Neuronal stem cell (in vitro differentiated cells): ENCODE data around the gene PUM2.

Source experiments
- DNase-seq: peaks from one replicate; pipeline ENCODE4 v3.0.0-alpha.2; 2013; ENCODE audit warnings: low spot score
- H2AFZ ChIP-seq: one replicate; pipeline ENCODE4 v1.6.1; 2013; ENCODE audit warnings: mild to moderate bottlenecking, low read length, inconsistent platforms
- H2AK5ac ChIP-seq: 2 replicates; pipeline ENCODE4 v1.6.1; 2013; ENCODE audit warnings: low read depth, mild to moderate bottlenecking, inconsistent platforms, low read length, moderate library complexity, mixed read lengths
- H2BK120ac ChIP-seq: 2 replicates; pipeline ENCODE4 v1.6.1; 2013; ENCODE audit warnings: low read depth, mild to moderate bottlenecking, inconsistent platforms, low read length, moderate library complexity, mixed read lengths
- H2BK12ac ChIP-seq: one replicate; pipeline ENCODE4 v1.6.1; 2013; ENCODE audit warnings: low read length, inconsistent platforms
- H2BK15ac ChIP-seq: 2 replicates; pipeline ENCODE4 v1.6.1; 2013; ENCODE audit warnings: mild to moderate bottlenecking, low read length, inconsistent platforms, mixed read lengths
- H2BK5ac ChIP-seq: one replicate; pipeline ENCODE4 v1.6.1; 2013; ENCODE audit warnings: inconsistent platforms, mild to moderate bottlenecking, low read length, moderate library complexity
- H3K14ac ChIP-seq: one replicate; pipeline ENCODE4 v1.6.1; 2013; ENCODE audit warnings: low read length, inconsistent platforms
- H3K18ac ChIP-seq: 2 replicates; pipeline ENCODE4 v1.6.1; 2013; ENCODE audit warnings: low read length, inconsistent platforms
- H3K23ac ChIP-seq: 2 replicates; pipeline ENCODE4 v1.6.1; 2013; ENCODE audit warnings: low read depth, mild to moderate bottlenecking, mixed read lengths, low read length, inconsistent platforms; ENCODE audit not compliant: poor library complexity
- H3K27ac ChIP-seq: replicated peaks from 3 replicates; pipeline ENCODE4 v1.5.1; 2013; ENCODE audit warnings: low read length, inconsistent platforms
- H3K27me3 ChIP-seq, 3 experiments: 2 replicates each; pipeline ENCODE4 v1.6.1; 2013; ENCODE audit warnings: low read length in 3 of 3, mild to moderate bottlenecking in 2 of 3, inconsistent platforms in 1 of 3, low read depth in 1 of 3, mixed read lengths in 1 of 3, moderate library complexity in 1 of 3; ENCODE audit not compliant: control insufficient read depth in 3 of 3, insufficient read depth in 3 of 3
- H3K36me3 ChIP-seq, 2 donors: replicated peaks in 1 of 2; 2 replicates each; pipeline ENCODE4 v1.6.1; 2013; ENCODE audit warnings: low read length in 2 of 2; ENCODE audit not compliant: control insufficient read depth in 2 of 2, insufficient read depth in 2 of 2
- H3K4ac ChIP-seq: 2 replicates; pipeline ENCODE4 v1.6.1; 2013; ENCODE audit warnings: inconsistent platforms, mild to moderate bottlenecking, low read length, moderate library complexity
- H3K4me1 ChIP-seq, 2 donors: 1 replicate in 1 of 2; 2 replicates in 1 of 2; pipeline ENCODE4 v1.6.1; 2013; ENCODE audit warnings: low read length in 2 of 2, low read depth in 1 of 2; ENCODE audit not compliant: control insufficient read depth in 2 of 2, insufficient read depth in 1 of 2
- H3K4me2 ChIP-seq: one replicate; pipeline ENCODE4 v1.6.1; 2013; ENCODE audit warnings: mild to moderate bottlenecking, low read length, inconsistent platforms; ENCODE audit not compliant: insufficient read depth, poor library complexity, severe bottlenecking
- H3K4me3 ChIP-seq, 2 donors: 2 replicates each; pipeline ENCODE4 v1.5.1; 2013; ENCODE audit warnings: low read length in 2 of 2, mild to moderate bottlenecking in 2 of 2, inconsistent platforms in 1 of 2, moderate library complexity in 1 of 2
- H3K79me1 ChIP-seq: one replicate; pipeline ENCODE4 v1.6.1; 2013; ENCODE audit warnings: low read depth, mild to moderate bottlenecking, inconsistent platforms, low read length, moderate library complexity
- H3K9ac ChIP-seq: one replicate; pipeline ENCODE4 v1.6.1; 2013; ENCODE audit warnings: mild to moderate bottlenecking, low read depth, low read length, inconsistent platforms; ENCODE audit not compliant: poor library complexity
- H3K9me3 ChIP-seq, 2 donors: replicated peaks in 1 of 2; 2 replicates each; pipeline versions ENCODE3 to v1.6.1; 2013; ENCODE audit warnings: low read length in 2 of 2, mild to moderate bottlenecking in 2 of 2, inconsistent platforms in 1 of 2, low read depth in 1 of 2, mixed read lengths in 1 of 2, moderate library complexity in 1 of 2; ENCODE audit not compliant: control insufficient read depth in 2 of 2, insufficient read depth in 1 of 2
- H4K8ac ChIP-seq: one replicate; pipeline ENCODE4 v1.6.1; 2013; ENCODE audit warnings: low read depth, mild to moderate bottlenecking, inconsistent platforms, low read length, moderate library complexity
- H4K91ac ChIP-seq: one replicate; pipeline ENCODE4 v1.6.1; 2013; ENCODE audit warnings: low read length, low read depth, mild to moderate bottlenecking, inconsistent platforms; ENCODE audit not compliant: poor library complexity
- WGBS, 2 donors: extraction: QIAGEN DNeasy Blood & Tissue Kit; methylation state at CpG; one replicate each; pipeline ENCODE4 v1.1.7; 2013; ENCODE audit warnings: missing lambda C conversion rate in 2 of 2, mixed read lengths in 1 of 2; ENCODE audit not compliant: insufficient read length in 2 of 2, insufficient replicate concordance in 1 of 2; ENCODE audit errors: extremely low coverage in 2 of 2; 5-methylcytosine and 5-hydroxymethylcytosine counted together

The PUM2 gene

DNA sequence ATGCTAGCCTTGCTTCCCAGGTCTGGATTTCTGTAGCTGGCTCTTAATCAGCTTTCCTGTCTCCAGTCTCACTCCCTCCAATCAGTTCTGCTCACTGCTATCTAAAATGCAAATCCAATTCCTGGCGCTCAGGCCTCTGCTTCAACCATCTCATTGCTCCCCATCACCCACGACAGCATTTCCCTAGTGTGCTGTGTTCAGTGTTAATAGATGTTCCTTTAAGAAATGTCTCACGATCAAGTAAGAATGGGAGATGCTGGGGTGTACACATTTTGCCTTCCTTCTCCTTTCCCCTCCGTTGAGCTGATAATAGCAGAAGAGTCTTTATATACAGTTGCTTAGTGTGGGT, 1.6 kb upstream of the PUM2 start:
- Histone ChIP-seq H3K4me1 (peaks cover 18 to 21% of the 10 kb centered on the region in 2 donors), H3K9ac (no peak overlapping the region), H3K9me3 (no peaks in the 10 kb centered on the region), H3K14ac (no peak overlapping the region), H2BK120ac (no peak overlapping the region), H3K23ac (no peak overlapping the region), H3K27ac (no peak overlapping the region), H2BK12ac (no peak overlapping the region), H3K4ac (no peak overlapping the region), H3K18ac (no peak overlapping the region), H3K79me1 (no peaks in the 10 kb centered on the region), H3K36me3 (peaks cover 0 to 18% of the 10 kb centered on the region in 2 donors), H3K4me2 (no peak overlapping the region), H3K4me3 (peak overlapping the region in 1 of 2 donors; percentile 94), H3K27me3 (no peaks in the 10 kb centered on the region), H2BK15ac (no peak overlapping the region), H4K8ac (no peak overlapping the region), H2BK5ac (no peak overlapping the region), H4K91ac (no peak overlapping the region), H2AK5ac (no peak overlapping the region), H2AFZ (peak overlapping the region; percentile 81)
- DNase-seq, result no peak
- WGBS, 2 donors, result no CpG with 5 or more reads among the region's 4 CpGs

DNA sequence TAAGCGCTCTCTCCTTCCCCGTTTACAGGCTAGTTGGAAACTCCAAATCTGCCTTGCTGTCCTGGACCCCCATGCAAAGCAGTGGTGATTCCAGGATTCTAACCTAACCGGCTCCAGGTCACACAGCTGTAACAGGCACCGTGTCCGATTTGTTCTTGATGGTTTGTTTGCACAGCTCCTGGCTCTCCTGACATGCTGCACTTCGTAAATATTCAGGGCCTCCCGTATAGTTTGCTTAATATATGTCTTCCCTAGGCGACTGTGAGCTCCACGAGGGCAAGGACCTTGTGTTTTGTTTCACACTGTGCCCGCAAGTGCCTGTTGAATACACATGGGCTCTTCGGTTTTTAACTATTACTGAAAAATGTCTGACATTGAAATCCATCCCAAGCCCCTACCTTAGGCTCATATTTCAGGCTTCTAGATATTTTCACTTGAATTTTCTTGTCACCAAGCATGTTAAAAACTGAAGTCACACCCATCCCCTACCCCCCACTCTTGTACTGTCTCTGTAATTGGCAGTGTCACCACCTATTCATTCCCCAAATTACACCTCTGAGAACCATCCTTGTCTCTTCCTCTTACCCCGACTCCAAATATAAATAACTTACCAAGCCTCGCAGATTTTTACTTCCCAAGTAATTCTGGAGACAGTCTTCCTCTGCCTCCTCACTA, 1.0 kb upstream of the PUM2 start:
- Histone ChIP-seq H2AFZ (peak overlapping the region; percentile 81), H3K27ac (peak overlapping the region; percentile 97), H4K91ac (peak overlapping the region; percentile 4), H2BK12ac (no peak overlapping the region), H2BK120ac (no peak overlapping the region), H3K79me1 (no peaks in the 10 kb centered on the region), H3K4me2 (peak overlapping the region; percentile 70), H3K27me3 (no peaks in the 10 kb centered on the region), H3K4me1 (peaks cover 18 to 21% of the 10 kb centered on the region in 2 donors), H3K9ac (peak overlapping the region; percentile 89), H4K8ac (no peak overlapping the region), H2BK15ac (peak overlapping the region; percentile 0), H2BK5ac (peak overlapping the region; percentile 99), H3K9me3 (no peaks in the 10 kb centered on the region), H3K4ac (no peak overlapping the region), H3K23ac (no peak overlapping the region), H3K14ac (no peak overlapping the region), H3K18ac (peak overlapping the region; percentile 97), H2AK5ac (no peak overlapping the region), H3K4me3 (peak overlapping the region; percentile 83 to 94), H3K36me3 (peaks cover 0 to 23% of the 10 kb centered on the region in 2 donors)
- DNase-seq, result no peak
- WGBS, 2 donors, result 100% methylated on average over 1 of the region's 13 CpGs; no CpG with 5 or more reads in 1 of the 2 donors

DNA sequence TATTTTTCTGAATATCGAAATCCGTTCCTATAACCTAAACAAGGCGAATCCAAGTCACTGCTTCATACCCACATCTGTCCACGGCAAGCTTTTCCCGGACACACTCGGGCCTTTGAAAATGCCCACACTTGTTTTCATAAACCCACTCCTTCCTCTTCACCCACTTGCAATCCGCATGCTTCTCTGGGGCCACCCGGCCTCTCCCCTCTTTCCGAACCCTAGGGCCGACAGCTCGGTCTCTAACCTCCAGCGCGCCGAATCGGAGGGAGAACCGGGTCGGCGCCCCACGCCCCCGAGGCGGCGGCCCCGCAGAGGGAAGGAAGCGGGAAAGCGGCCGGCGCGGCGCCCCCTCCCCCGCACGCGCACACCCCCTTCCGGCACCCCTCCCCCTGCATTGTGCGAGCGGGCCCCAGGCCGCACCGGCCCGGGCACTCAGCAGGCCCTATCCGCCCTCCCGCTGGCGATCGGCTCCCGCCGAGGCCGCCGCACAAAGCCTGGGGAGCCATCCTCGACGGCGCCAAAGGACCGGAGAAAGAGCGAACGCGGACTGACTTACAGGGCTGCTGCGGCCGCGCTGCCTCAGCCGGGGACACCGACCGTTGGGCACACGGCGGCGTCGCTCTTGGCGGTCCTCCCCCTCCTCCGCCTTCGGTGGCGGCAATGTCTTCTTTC, 467 bp downstream of the PUM2 start:
- H4K8ac ChIP-seq, result no peak overlapping the region
- H4K91ac ChIP-seq, result peak overlapping the region; percentile 96
- H2BK15ac ChIP-seq, result peak overlapping the region; percentile 43
- peak overlapping the region; percentile 94 to 100 for H3K4me3 ChIP-seq
- peak overlapping the region; percentile 100 for H3K18ac ChIP-seq
- H3K9me3 ChIP-seq, result peaks cover 0 to 5% of the 10 kb centered on the region in 2 donors
- H3K79me1 ChIP-seq, result peaks cover under 1% of the 10 kb centered on the region
- no peak overlapping the region for H2BK12ac ChIP-seq
- H2AFZ ChIP-seq, result peak overlapping the region; percentile 91
- peak overlapping the region; percentile 97 for H3K4ac ChIP-seq
- peaks cover 19 to 21% of the 10 kb centered on the region in 2 donors for H3K4me1 ChIP-seq
- H3K27ac ChIP-seq, result peak overlapping the region; percentile 100
- H2AK5ac ChIP-seq, result peak overlapping the region; percentile 98
- peak; percentile 66 for DNase-seq
- no peaks in the 10 kb centered on the region for H3K27me3 ChIP-seq
- peak overlapping the region; percentile 47 for H3K4me2 ChIP-seq
- H3K14ac ChIP-seq, result no peak overlapping the region
- peak overlapping the region; percentile 100 for H3K9ac ChIP-seq
- H3K36me3 ChIP-seq, result peaks cover 0 to 37% of the 10 kb centered on the region in 2 donors
- peak overlapping the region; percentile 99 for H3K23ac ChIP-seq
- peak overlapping the region; percentile 99 for H2BK5ac ChIP-seq
- no CpG with 5 or more reads among the region's 67 CpGs for WGBS, 2 donors
- H2BK120ac ChIP-seq, result no peak overlapping the region

DNA sequence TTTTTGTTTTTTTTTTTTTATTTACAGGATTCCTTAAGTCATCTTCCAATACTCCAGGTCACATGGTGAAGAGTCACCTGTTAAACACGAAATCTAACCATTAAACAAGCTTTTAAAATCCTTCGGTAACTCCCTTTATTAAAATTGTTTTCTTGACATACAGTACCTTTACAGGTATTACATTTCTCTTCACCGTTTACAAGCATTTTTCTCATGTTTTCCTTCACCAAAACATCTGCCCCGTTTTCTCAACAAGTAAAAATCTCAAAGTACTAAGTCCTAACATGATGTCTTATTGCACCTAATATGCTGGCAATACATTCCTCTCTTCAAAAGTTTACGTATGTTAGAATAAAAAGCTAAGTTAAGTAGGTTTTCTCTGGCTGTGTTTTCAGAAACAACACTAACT, 1.1 kb downstream of the PUM2 start:
- Histone ChIP-seq H3K79me1 (peaks cover 2% of the 10 kb centered on the region), H2AFZ (no peak overlapping the region), H2BK15ac (no peak overlapping the region), H4K8ac (no peak overlapping the region), H2BK120ac (no peak overlapping the region), H3K9me3 (peaks cover 0 to 5% of the 10 kb centered on the region in 2 donors), H3K27me3 (no peaks in the 10 kb centered on the region), H3K4me2 (no peak overlapping the region), H3K23ac (no peak overlapping the region), H3K4me1 (peaks cover 21% of the 10 kb centered on the region in 2 donors), H3K18ac (no peak overlapping the region), H3K36me3 (peaks cover 0 to 40% of the 10 kb centered on the region in 2 donors), H3K27ac (peak overlapping the region; percentile 100), H2BK5ac (no peak overlapping the region), H3K4me3 (peak overlapping the region; percentile 94 to 100), H3K4ac (no peak overlapping the region), H2AK5ac (no peak overlapping the region), H3K9ac (no peak overlapping the region), H4K91ac (no peak overlapping the region), H3K14ac (no peak overlapping the region), H2BK12ac (no peak overlapping the region)
- WGBS, 2 donors, result no CpG with 5 or more reads among the region's 5 CpGs
- no peak for DNase-seq
